ENCODE results near the gene CD37. TPM values are rescaled to one million over a fixed set of nuclear protein-coding genes. Genes with fewer than 3 reads are reported as not detected.

CD37 gene
- total RNA-seq, 1 experiment from 2014 or later: not detected

DNA sequence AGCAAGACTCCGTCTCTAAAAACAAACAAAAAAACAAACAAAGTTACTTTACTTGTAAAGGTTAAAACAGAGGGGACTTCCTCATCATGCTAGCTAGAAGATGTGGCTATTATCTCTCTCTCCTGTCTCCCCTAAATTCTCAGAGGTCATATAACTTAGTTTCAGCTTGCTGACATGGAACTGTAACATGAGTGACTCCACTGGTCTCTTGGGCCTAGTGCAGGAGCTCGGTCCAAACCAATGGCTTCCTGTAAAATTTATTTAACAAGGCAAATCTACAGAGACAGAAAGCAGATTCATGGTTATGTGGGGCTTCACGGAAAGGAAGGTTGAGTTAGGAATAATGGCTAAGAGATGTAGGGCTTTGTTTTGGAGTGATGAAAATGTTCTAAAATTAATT lies 43.3 kb downstream of the CD37 start:
- TF ChIP-seq CTCF (conservative IDR thresholded peaks at IDR 0.05): no peak
- no peak overlapping the region for H3T11ph ChIP-seq (ENCODE audit: low read length)
- no peak overlapping the region for H3K4ac ChIP-seq (ENCODE audit: low read depth, low read length)
- no peaks in the 10 kb centered on the region for H3K27me3 ChIP-seq (ENCODE audit: insufficient read depth, low read length)
- no peak overlapping the region for H3K4me3 Mint-ChIP-seq
- no peak for DNase-seq
- no peak overlapping the region for H4K91ac ChIP-seq (ENCODE audit: insufficient read length, low read depth, low read length)
- no peak overlapping the region for H2BK12ac ChIP-seq (ENCODE audit: insufficient read length, low read depth, low read length)
- no peaks in the 10 kb centered on the region for H4K20me1 ChIP-seq (ENCODE audit: control insufficient read depth, insufficient read depth, insufficient read length)
- no peaks in the 10 kb centered on the region for H3K79me2 ChIP-seq (ENCODE audit: insufficient read depth, low read length)
- peaks cover 2 to 6% (median 3%) of the 10 kb centered on the region in 3 experiments; a peak in 4 of 7 replicates for H3K36me3 Mint-ChIP-seq (ENCODE audit: insufficient read depth in 1 of 3, low read depth in 3 of 3)
- H3K4me1 ChIP-seq (ENCODE audit: insufficient read depth, low read length): no peaks in the 10 kb centered on the region
- H3K23me2 ChIP-seq (ENCODE audit: insufficient read length, low read depth, low read length, poor library complexity, severe bottlenecking): no peaks in the 10 kb centered on the region
- H4K8ac ChIP-seq (replicated peaks; ENCODE audit: insufficient read length, low read depth, low read length): no peak overlapping the region
- no peak overlapping the region for H3K27ac ChIP-seq (ENCODE audit: insufficient read length, low read depth, low read length)
- H3K23ac ChIP-seq (ENCODE audit: insufficient read length, low read depth, low read length): no peak overlapping the region
- H4K5ac ChIP-seq (ENCODE audit: insufficient read length, low read depth, low read length): no peak overlapping the region
- H3K56ac ChIP-seq (ENCODE audit: insufficient read length, low read depth, low read length): no peak overlapping the region
- H3K79me1 ChIP-seq (ENCODE audit: insufficient read depth, low read depth, low read length, poor library complexity, severe bottlenecking): no peaks in the 10 kb centered on the region
- no peak overlapping the region; a peak in 1 of 7 replicates for H3K27ac Mint-ChIP-seq
- no peak overlapping the region for H2AFZ ChIP-seq (ENCODE audit: low read length)
- no peak overlapping the region for H2BK15ac ChIP-seq (ENCODE audit: low read depth, low read length)
- H3K9ac ChIP-seq (ENCODE audit: extremely low read depth, insufficient read length, low read length): no peak overlapping the region
- H3K9me3 ChIP-seq (ENCODE audit: control insufficient read depth, low read depth, low read length): no peaks in the 10 kb centered on the region
- peaks cover 4 to 8% of the 10 kb centered on the region in 2 experiments; a peak in 2 of 4 replicates for H3K4me1 Mint-ChIP-seq
- no peak overlapping the region for H2BK120ac ChIP-seq (ENCODE audit: low read depth, low read length, poor library complexity, severe bottlenecking)
- peaks cover 8 to 13% of the 10 kb centered on the region in 2 experiments for H3K9me3 Mint-ChIP-seq
- H2AK5ac ChIP-seq (ENCODE audit: insufficient read length, low read length): no peak overlapping the region
- H2BK5ac ChIP-seq (ENCODE audit: insufficient read length, low read length): no peak overlapping the region
- H3K27me3 Mint-ChIP-seq (ENCODE audit: low read depth): peaks cover 25% of the 10 kb centered on the region
- no peak overlapping the region for H3K4me2 ChIP-seq (ENCODE audit: insufficient read depth, insufficient read length, low read length)
- H2BK20ac ChIP-seq (ENCODE audit: low read depth, low read length, poor library complexity, severe bottlenecking): no peak overlapping the region
- WGBS (ENCODE audit: extremely low coverage, insufficient read length, low lambda C conversion rate): no CpG with 5 or more reads among the region's 3 CpGs
- H3K18ac ChIP-seq (ENCODE audit: insufficient read length, low read depth, low read length): no peak overlapping the region
- H3K14ac ChIP-seq (ENCODE audit: insufficient read depth, low read length): no peak overlapping the region

All from H9 (cell line).